Measurements from ENCODE around the gene HBA1. TPM values are rescaled to one million over a fixed set of nuclear protein-coding genes. Genes with fewer than 3 reads are reported as not detected.
"Not testable (repeated sequence)": the region's sequence is repeated elsewhere in the genome, so short reads cannot be mapped to it uniquely, and the experiment has no call there.

HBA1 gene
- total and polyA plus RNA-seq, 2 of the 4 experiments (the other 2 are of a cell fraction): 0.21 TPM; not detected in 1

DNA sequence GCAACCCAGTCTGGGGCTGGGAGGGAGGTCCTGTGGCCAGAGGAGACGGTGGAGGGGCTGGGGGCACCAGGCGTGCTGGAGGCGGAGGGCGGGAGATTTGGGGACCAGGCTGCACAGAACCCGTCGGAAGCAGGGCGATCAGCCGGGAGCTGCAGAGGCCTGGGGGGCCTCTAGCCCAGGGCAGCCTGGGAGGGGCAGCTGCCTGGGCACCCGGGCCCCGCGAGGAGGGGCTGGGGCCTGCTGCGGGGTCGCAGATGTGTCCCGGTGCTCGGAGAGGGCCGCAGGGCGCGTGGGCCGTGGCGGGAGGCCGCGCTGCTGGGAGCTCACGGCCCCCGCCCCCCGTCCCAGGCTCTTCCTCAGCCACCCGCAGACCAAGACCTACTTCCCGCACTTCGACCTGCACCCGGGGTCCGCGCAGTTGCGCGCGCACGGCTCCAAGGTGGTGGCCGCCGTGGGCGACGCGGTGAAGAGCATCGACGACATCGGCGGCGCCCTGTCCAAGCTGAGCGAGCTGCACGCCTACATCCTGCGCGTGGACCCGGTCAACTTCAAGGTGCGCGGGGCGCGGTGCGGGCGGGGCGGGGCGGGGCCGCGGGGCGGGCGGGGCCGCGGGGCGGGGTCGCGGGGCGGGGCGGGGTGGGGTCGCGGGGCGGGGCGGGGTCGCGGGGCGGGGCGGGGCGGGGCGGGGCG is 12.2 kb upstream of the HBA1 start:
- H3K4me3 ChIP-seq (ENCODE audit: insufficient read depth, low read depth, low read length); DNase-seq; H2BK15ac ChIP-seq (ENCODE audit: low read depth, low read length); H3K18ac ChIP-seq (ENCODE audit: low read depth, low read length); H2BK120ac ChIP-seq (ENCODE audit: low read depth, low read length); in situ Hi-C loops (cut with MboI; ENCODE audit: low sequenced_read_pairs); H2AFZ ChIP-seq (replicated peaks; ENCODE audit: low read length, poor library complexity); H3K4me2 ChIP-seq (ENCODE audit: low read depth, low read length); H3K14ac ChIP-seq (replicated peaks; ENCODE audit: low read depth, low read length); H3K4me1 ChIP-seq (ENCODE audit: control insufficient read depth, insufficient read depth, low read length); intact Hi-C loops (cut with micrococcal nuclease); H3K56ac ChIP-seq (ENCODE audit: extremely low read depth, insufficient read depth, low read length); H2AK9ac ChIP-seq (replicated peaks; ENCODE audit: low read depth, low read length, poor library complexity); H3K23ac ChIP-seq (ENCODE audit: low read depth, low read length); H3K4ac ChIP-seq (ENCODE audit: low read depth, low read length); H3K36me3 ChIP-seq (ENCODE audit: control insufficient read depth, insufficient read depth, low read length); H2BK20ac ChIP-seq (ENCODE audit: low read depth, low read length); H4K5ac ChIP-seq (ENCODE audit: low read depth, low read length); H3K9me1 ChIP-seq (ENCODE audit: insufficient read depth, low read length); H3K27ac ChIP-seq (ENCODE audit: insufficient read depth, low read length); POLR2A ChIA-PET (ENCODE audit: unreplicated experiment); H4K8ac ChIP-seq (ENCODE audit: low read depth in 2 of 2, low read length in 2 of 2); CTCF ChIA-PET; H3K79me1 ChIP-seq (ENCODE audit: low read depth in 1 of 2, low read length in 2 of 2); H4K91ac ChIP-seq (ENCODE audit: insufficient read depth, low read depth, low read length); H3K9me3 ChIP-seq (ENCODE audit: control insufficient read depth, insufficient read depth, low read length); H2AK5ac ChIP-seq (ENCODE audit: low read depth, low read length); dilution Hi-C loops (cut with HindIII; ENCODE audit: low sequenced_read_pairs, unreplicated experiment); BruUV-seq (replicated peaks); H3K9ac ChIP-seq (ENCODE audit: low read depth, low read length); H2BK5ac ChIP-seq (ENCODE audit: low read depth, low read length, poor library complexity, severe bottlenecking); H4K20me1 ChIP-seq (ENCODE audit: insufficient read depth, low read length): not testable (repeated sequence)
- WGBS, 2 experiments (ENCODE audit: extremely low coverage in 2 of 2, insufficient read length in 1 of 2): no CpG with 5 or more reads among the region's 80 CpGs
- H3K27me3 ChIP-seq (ENCODE audit: control insufficient read depth, insufficient read depth, low read length): peaks cover 60% of the 10 kb centered on the region
- peak; percentile 15; the same call in 1 of the 2 replicates for ATAC-seq (ENCODE audit: low read depth)
